RPMI7951 (cell line): ENCODE measurements around the gene PPP1R14B. TPM values are rescaled to one million over a fixed set of nuclear protein-coding genes. Genes with fewer than 3 reads are reported as not detected.

ENCODE experiments used
- DNase-seq: peaks from one replicate; pipeline ENCODE4 v3.0.0-alpha.2; 2012; ENCODE audit warnings: low read depth
- total RNA-seq: library from RNA; depleted of rRNA; stranded (reverse); fragments of >200 nt; shearing (Covaris generic); gene quantifications from 2 replicates; pipeline ENCODE4 v1.2.3, GENCODE V29; 2014

The PPP1R14B gene
- total RNA-seq, 1 experiment from 2014 or later = 418 TPM

GRCh38 chr11:64281957-64282770, 35.4 kb upstream of the PPP1R14B start:
- no peak for DNase-seq

- no peak for DNase-seq
Observed at GRCh38 chr11:64278576-64279190, 31.9 kb upstream of the PPP1R14B start.

- DNase-seq = peak; percentile 87
Observed at GRCh38 chr11:64276653-64277431, 30.1 kb upstream of the PPP1R14B start.

GRCh38 chr11:64275841-64276240, 29.1 kb upstream of the PPP1R14B start:
- no peak for DNase-seq

GRCh38 chr11:64275031-64275800, 28.5 kb upstream of the PPP1R14B start:
- no peak for DNase-seq

GRCh38 chr11:64269540-64270220, 22.9 kb upstream of the PPP1R14B start:
- peak; percentile 100 for DNase-seq

GRCh38 chr11:64268893-64269539, 22.3 kb upstream of the PPP1R14B start:
- DNase-seq = no peak

- peak; percentile 98 for DNase-seq
Observed at GRCh38 chr11:64268025-64268892, 21.5 kb upstream of the PPP1R14B start.

- peak; percentile 47 for DNase-seq
Observed at GRCh38 chr11:64267207-64267945, 20.6 kb upstream of the PPP1R14B start.

- DNase-seq = peak; percentile 84
Observed at GRCh38 chr11:64266339-64266738, 19.6 kb upstream of the PPP1R14B start.

GRCh38 chr11:64265176-64266160, 18.7 kb upstream of the PPP1R14B start:
- no peak for DNase-seq

- DNase-seq = no peak
Observed at GRCh38 chr11:64264371-64264852, 17.7 kb upstream of the PPP1R14B start.

GRCh38 chr11:64263947-64264317, 17.2 kb upstream of the PPP1R14B start:
- DNase-seq = no peak

GRCh38 chr11:64263021-64263946, 16.5 kb upstream of the PPP1R14B start:
- peak; percentile 99 for DNase-seq

- DNase-seq = no peak
Observed at GRCh38 chr11:64262271-64263002, 15.7 kb upstream of the PPP1R14B start.
